GM21515 (cell line): Measurements from ENCODE around the gene TTC22.
"Not testable (repeated sequence)": the region's sequence is repeated elsewhere in the genome, so short reads cannot be mapped to it uniquely, and the experiment has no call there.

Experiments
- ATAC-seq: cut with Tn5 transposase; IDR thresholded peaks from one replicate; pipeline ENCODE4 v1.9.1; 2021; ENCODE audit not compliant: unreplicated experiment

Gene TTC22

GRCh38 chr1:54791880-54792522 is 9.1 kb downstream of the TTC22 start:
- no peak for ATAC-seq

- ATAC-seq: no peak
Observed at GRCh38 chr1:54788459-54788858, 12.7 kb downstream of the TTC22 start.

- no peak for ATAC-seq
Observed at GRCh38 chr1:54787604-54788003, 13.5 kb downstream of the TTC22 start.

GRCh38 chr1:54786778-54787177 is 14.3 kb downstream of the TTC22 start:
- ATAC-seq: no peak

- no peak for ATAC-seq
Observed at GRCh38 chr1:54784066-54784465, 17.1 kb downstream of the TTC22 start.

GRCh38 chr1:54782588-54782987 is 18.5 kb downstream of the TTC22 start:
- no peak for ATAC-seq

GRCh38 chr1:54782156-54782555 is 19.0 kb downstream of the TTC22 start:
- no peak for ATAC-seq

- ATAC-seq: no peak
Observed at GRCh38 chr1:54781023-54781723, 19.9 kb downstream of the TTC22 start.

GRCh38 chr1:54777431-54777830 is 23.7 kb downstream of the TTC22 start:
- ATAC-seq: no peak

- ATAC-seq: no peak
Observed at GRCh38 chr1:54777011-54777410, 24.1 kb downstream of the TTC22 start.

GRCh38 chr1:54775828-54776721 is 25.0 kb downstream of the TTC22 start:
- ATAC-seq: not testable (repeated sequence)

GRCh38 chr1:54774820-54775498 is 26.2 kb downstream of the TTC22 start:
- ATAC-seq: no peak

GRCh38 chr1:54772951-54773350 is 28.2 kb downstream of the TTC22 start:
- no peak for ATAC-seq

GRCh38 chr1:54768093-54768492 is 33.0 kb downstream of the TTC22 start:
- no peak for ATAC-seq

GRCh38 chr1:54767526-54767925 is 33.6 kb downstream of the TTC22 start:
- ATAC-seq: no peak

- ATAC-seq: no peak
Observed at GRCh38 chr1:54766726-54767125, 34.4 kb downstream of the TTC22 start.

GRCh38 chr1:54764922-54765561 is 36.1 kb downstream of the TTC22 start:
- ATAC-seq: peak; percentile 22

- ATAC-seq: peak; percentile 96
Observed at GRCh38 chr1:54764133-54764921, 36.8 kb downstream of the TTC22 start, which contains the start of gene PARS2. Gene PARS2 (minus strand): TSS chr1:54764523. CDS start chr1:54759161, 5,362 bp downstream.

GRCh38 chr1:54763816-54764132 is 37.3 kb downstream of the TTC22 start:
- no peak for ATAC-seq
